ENCODE data around the gene ZNF516.

Gene ZNF516

GRCh38 chr18:76314015-76314414, 181.0 kb downstream of the ZNF516 start:
- Histone ChIP-seq H3K9me3 (ENCODE audit: low read length) (no peaks in the 10 kb centered on the region), H2AFZ (ENCODE audit: low read depth, low read length) (no peak overlapping the region), H3K4me1 (ENCODE audit: insufficient read depth, low read length) (peaks cover 4% of the 10 kb centered on the region), H3K27me3 (ENCODE audit: insufficient read depth, low read length) (no peaks in the 10 kb centered on the region), H3K4me3 (ENCODE audit: low read length) (no peak overlapping the region), H3K36me3 (ENCODE audit: insufficient read depth, low read length) (no peaks in the 10 kb centered on the region)
